Caco-2 (cell line): ENCODE results near the gene FFAR3. TPM values are rescaled to one million over a fixed set of nuclear protein-coding genes. Genes with fewer than 3 reads are reported as not detected.

ENCODE experiments used
- Bru-seq: library from RNA; stranded (reverse); fragments of 400-500 nt; gene quantifications from one replicate; lab custom pipeline; 2021; lab: Mats Ljungman, UMichigan
- BruChase-seq, 2 experiments: library from RNA; stranded (reverse); fragments of 400-500 nt; gene quantifications; one replicate each; lab custom pipeline; 2021; lab: Mats Ljungman, UMichigan
- BruUV-seq: library from RNA; stranded (reverse); fragments of 400-500 nt; replicated peaks from 2 replicates; lab custom pipeline; 2021; lab: Mats Ljungman, UMichigan
- CTCF ChIA-PET: fragments of 300-600 bp; sonication (Branson Sonifier 250); formaldehyde crosslinking; loops from one replicate; lab custom pipeline; 2022; ENCODE audit warnings: antibody characterized with exemption; lab: Charles Lee
- POLR2A ChIA-PET: fragments of 300-600 bp; sonication (Branson Sonifier 250); formaldehyde crosslinking; loops from one replicate; lab custom pipeline; 2022; ENCODE audit warnings: antibody characterized with exemption; lab: Charles Lee
- DNase-seq, 2 experiments: peaks; one replicate each; pipeline versions ENCODE4 v3.0.0 to v3.0.0-alpha.2; 2020 to 2022
- H3K27me3 ChIP-seq: replicated peaks from 2 replicates; pipeline ENCODE4 v1.6.0; 2011; ENCODE audit warnings: low read length; ENCODE audit not compliant: control insufficient read depth, insufficient read depth
- H3K36me3 ChIP-seq: 2 replicates; pipeline ENCODE4 v1.5.1; 2011; ENCODE audit warnings: low read length; ENCODE audit not compliant: control insufficient read depth, insufficient read depth
- H3K4me1 ChIP-seq: fragments of 250-450 bp; sonication (Bioruptor Pico); 2 replicates; pipeline ENCODE4 v1.5.1; 2020; ENCODE audit warnings: mild to moderate bottlenecking
- H3K4me3 ChIP-seq: 2 replicates; pipeline ENCODE4 v1.5.1; 2011; ENCODE audit warnings: low read depth, mild to moderate bottlenecking, control low read depth, low read length
- H3K9me3 ChIP-seq: fragments of 250-450 bp; sonication (Bioruptor Pico); 2 replicates; pipeline ENCODE4 v1.5.1; 2020; ENCODE audit warnings: mild to moderate bottlenecking, moderate library complexity
- H3K27ac Mint-ChIP-seq: one replicate; pipeline ENCODE4 v1.8.0; 2022; ENCODE audit warnings: mixed read lengths; ENCODE audit not compliant: unreplicated experiment
- H3K27me3 Mint-ChIP-seq: one replicate; pipeline ENCODE4 v1.8.0; 2022; ENCODE audit warnings: mixed read lengths; ENCODE audit not compliant: insufficient read depth, unreplicated experiment
- H3K36me3 Mint-ChIP-seq: one replicate; pipeline ENCODE4 v1.8.0; 2022; ENCODE audit warnings: mild to moderate bottlenecking, mixed read lengths; ENCODE audit not compliant: insufficient read depth, unreplicated experiment
- H3K4me1 Mint-ChIP-seq: one replicate; pipeline ENCODE4 v1.8.0; 2022; ENCODE audit warnings: low read depth, mixed read lengths; ENCODE audit not compliant: unreplicated experiment
- H3K4me3 Mint-ChIP-seq: one replicate; pipeline ENCODE4 v1.8.0; 2022; ENCODE audit warnings: mild to moderate bottlenecking, moderate library complexity, mixed read lengths; ENCODE audit not compliant: unreplicated experiment
- H3K9me3 Mint-ChIP-seq: one replicate; pipeline ENCODE4 v1.8.0; 2022; ENCODE audit warnings: mixed read lengths; ENCODE audit not compliant: unreplicated experiment
- intact Hi-C: fragments of 100-400 bp; cut with micrococcal nuclease; formaldehyde crosslinking; loops from one replicate; pipeline ENCODE4 v1.10.0; 2022; ENCODE audit not compliant: unreplicated experiment
- long read RNA-seq: library from polyadenylated mRNA; stranded (forward); transcript quantifications from one replicate; pipeline ENCODE4 v2.0.0, GENCODE V29; 2022
- total RNA-seq: library from RNA; stranded (reverse); gene quantifications from 2 replicates; pipeline ENCODE4 v1.2.3, GENCODE V29; 2022
- TF ChIP-seq, protein P1 (sequence below), 2 experiments: fragments of 200-600 bp in 1 of 2; IDR thresholded peaks; 1 replicate in 1 of 2; 2 replicates in 1 of 2; pipeline versions ENCODE4 v1.5.1 to v1.8.0; 2011 to 2022; ENCODE audit warnings: antibody characterized with exemption in 1 of 2, control low read depth in 1 of 2, inconsistent platforms in 1 of 2, low read depth in 1 of 2, low read length in 1 of 2, mild to moderate bottlenecking in 1 of 2, moderate library complexity in 1 of 2; ENCODE audit not compliant: insufficient read depth in 1 of 2, severe bottlenecking in 1 of 2, unreplicated experiment in 1 of 2

FFAR3 gene, protein sequence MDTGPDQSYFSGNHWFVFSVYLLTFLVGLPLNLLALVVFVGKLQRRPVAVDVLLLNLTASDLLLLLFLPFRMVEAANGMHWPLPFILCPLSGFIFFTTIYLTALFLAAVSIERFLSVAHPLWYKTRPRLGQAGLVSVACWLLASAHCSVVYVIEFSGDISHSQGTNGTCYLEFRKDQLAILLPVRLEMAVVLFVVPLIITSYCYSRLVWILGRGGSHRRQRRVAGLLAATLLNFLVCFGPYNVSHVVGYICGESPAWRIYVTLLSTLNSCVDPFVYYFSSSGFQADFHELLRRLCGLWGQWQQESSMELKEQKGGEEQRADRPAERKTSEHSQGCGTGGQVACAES
- total RNA-seq (not detected in 2 replicates), Bru-seq, nascent RNA (not detected), BruChase-seq, experiment 1, labeled RNA remaining after a 2-hour chase (not detected), BruChase-seq, experiment 2, labeled RNA remaining after a 6-hour chase (not detected)
- long read RNA-seq = 0 reads

- H3K36me3 ChIP-seq = no peaks in the 10 kb centered on the region
- no peak within 1 kb of the TSS for H3K27ac Mint-ChIP-seq
- H3K4me1 Mint-ChIP-seq = peaks cover 8% of the 10 kb centered on the region
- no peaks in the 10 kb centered on the region for H3K36me3 Mint-ChIP-seq
- H3K4me3 ChIP-seq = no peak within 1 kb of the TSS
- peak in 1 of 2 experiments; percentile 13 for DNase-seq
- no peaks in the 10 kb centered on the region for H3K4me1 ChIP-seq
- H3K27me3 Mint-ChIP-seq = no peaks in the 10 kb centered on the region
- no TSS peak for BruUV-seq
- TF ChIP-seq, protein P1, sequence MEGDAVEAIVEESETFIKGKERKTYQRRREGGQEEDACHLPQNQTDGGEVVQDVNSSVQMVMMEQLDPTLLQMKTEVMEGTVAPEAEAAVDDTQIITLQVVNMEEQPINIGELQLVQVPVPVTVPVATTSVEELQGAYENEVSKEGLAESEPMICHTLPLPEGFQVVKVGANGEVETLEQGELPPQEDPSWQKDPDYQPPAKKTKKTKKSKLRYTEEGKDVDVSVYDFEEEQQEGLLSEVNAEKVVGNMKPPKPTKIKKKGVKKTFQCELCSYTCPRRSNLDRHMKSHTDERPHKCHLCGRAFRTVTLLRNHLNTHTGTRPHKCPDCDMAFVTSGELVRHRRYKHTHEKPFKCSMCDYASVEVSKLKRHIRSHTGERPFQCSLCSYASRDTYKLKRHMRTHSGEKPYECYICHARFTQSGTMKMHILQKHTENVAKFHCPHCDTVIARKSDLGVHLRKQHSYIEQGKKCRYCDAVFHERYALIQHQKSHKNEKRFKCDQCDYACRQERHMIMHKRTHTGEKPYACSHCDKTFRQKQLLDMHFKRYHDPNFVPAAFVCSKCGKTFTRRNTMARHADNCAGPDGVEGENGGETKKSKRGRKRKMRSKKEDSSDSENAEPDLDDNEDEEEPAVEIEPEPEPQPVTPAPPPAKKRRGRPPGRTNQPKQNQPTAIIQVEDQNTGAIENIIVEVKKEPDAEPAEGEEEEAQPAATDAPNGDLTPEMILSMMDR (IDR thresholded peaks at IDR 0.05; ENCODE audit: insufficient read depth in 1 of 2, low read depth in 1 of 2, low read length in 1 of 2, severe bottlenecking in 1 of 2, unreplicated experiment in 1 of 2) = no peak
- ChIA-PET CTCF (no interaction called here), POLR2A (no interaction called here)
- no peaks in the 10 kb centered on the region for H3K9me3 Mint-ChIP-seq
- no peak within 1 kb of the TSS for H3K4me3 Mint-ChIP-seq
- intact Hi-C loops = no loop called here
- no peaks in the 10 kb centered on the region; the same call in 1 of the 2 replicates for H3K27me3 ChIP-seq
- no peaks in the 10 kb centered on the region for H3K9me3 ChIP-seq
Observed at GRCh38 chr19:35357867-35358573, at the start of gene FFAR3. Gene FFAR3, plus strand, starts transcription at chr19:35358460. Its CDS starts 431 bp downstream, at chr19:35358891.

DNA sequence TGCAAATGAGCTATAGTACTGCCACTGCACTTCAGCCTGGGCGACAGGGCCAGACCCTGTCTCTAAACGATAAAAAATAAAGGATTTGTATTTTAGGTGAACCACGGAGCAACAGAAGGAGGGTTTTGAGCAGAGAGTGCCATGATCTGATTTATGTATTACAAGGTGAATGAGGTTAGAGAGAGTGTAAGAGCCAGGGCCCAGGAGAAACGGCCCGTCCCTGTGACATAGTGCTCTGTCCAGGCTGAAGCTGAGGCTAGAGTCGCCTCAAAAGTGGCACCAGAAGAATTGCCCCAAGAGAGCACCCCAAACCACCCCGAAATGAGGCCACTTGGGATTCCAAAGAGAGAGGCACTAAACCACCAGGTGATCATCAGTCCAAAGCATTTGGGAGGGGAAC is 49.4 kb upstream of the FFAR3 start:
- Mint-ChIP-seq H3K4me3 (no peak overlapping the region), H3K27ac (peak overlapping the region; percentile 38), H3K36me3 (no peaks in the 10 kb centered on the region), H3K9me3 (no peaks in the 10 kb centered on the region), H3K4me1 (peaks cover 18% of the 10 kb centered on the region), H3K27me3 (no peaks in the 10 kb centered on the region)
- TF ChIP-seq, protein P1 (IDR thresholded peaks at IDR 0.05; ENCODE audit: insufficient read depth in 1 of 2, low read depth in 1 of 2, low read length in 1 of 2, severe bottlenecking in 1 of 2, unreplicated experiment in 1 of 2) = no peak
- CTCF ChIA-PET = interaction anchor here (1.0 kb wide), 1 partner anchor 18 kb away, joined by 3 read pairs; no protein-coding TSS in a partner anchor
- Histone ChIP-seq H3K4me3 (no peak overlapping the region), H3K4me1 (peaks cover 41% of the 10 kb centered on the region), H3K9me3 (no peaks in the 10 kb centered on the region), H3K36me3 (no peaks in the 10 kb centered on the region), H3K27me3 (no peaks in the 10 kb centered on the region)
- intact Hi-C loops = no loop called here
- POLR2A ChIA-PET = no interaction called here
- BruUV-seq = no TSS peak
- no peak for DNase-seq
